HepG2 (cell line): ENCODE data around the gene ALLC. TPM values are rescaled to one million over a fixed set of nuclear protein-coding genes. Genes with fewer than 3 reads are reported as not detected.

Experiments used
- ATAC-seq: fragments of 200-7000 bp; cut with Tn5 transposase; 3 replicates; pipeline ENCODE4 v1.9.1; 2020; ENCODE audit warnings: mild to moderate bottlenecking, moderate library complexity
- BruUV-seq: library from RNA; stranded (reverse); fragments of 400-500 nt; replicated peaks from 2 replicates; lab custom pipeline; 2021; lab: Mats Ljungman, UMichigan
- CTCF ChIA-PET: fragments of 300-600 bp; formaldehyde crosslinking; extraction: SDS; loops from one replicate; lab custom pipeline; 2021; ENCODE audit warnings: low total read pairs, inconsistent platforms, low intra/inter-chr PET ratio; lab: Yijun Ruan, JAX
- POLR2A ChIA-PET: fragments of 350-600 bp; sonication (Branson Sonifier 250); formaldehyde crosslinking; loops from one replicate; lab custom pipeline; 2020; ENCODE audit warnings: antibody characterized with exemption, inconsistent platforms; lab: Yijun Ruan, JAX
- DNase-seq: peaks from one replicate; pipeline ENCODE4 v3.0.0-alpha.2; 2015; ENCODE audit warnings: low spot score
- FAIRE-seq: peaks from 3 replicates; lab custom pipeline; 2011; peaks lifted over from hg19 to GRCh38; lab: Jason Lieb, UNC
- H2AFZ ChIP-seq: one replicate; pipeline ENCODE4 v1.6.1; 2011; ENCODE audit warnings: low read length, inconsistent platforms
- H3K27ac ChIP-seq: fragments of 300-600 bp; 3 replicates; pipeline ENCODE4 v1.8.0; 2011; ENCODE audit warnings: mixed run types, mild to moderate bottlenecking, mixed read lengths, low read length, inconsistent platforms; ENCODE audit not compliant: insufficient read depth; ENCODE audit errors: extremely low read length
- H3K27me3 ChIP-seq, 2 experiments: fragments of 200-600 bp in 1 of 2; 2 replicates in 1 of 2; 3 replicates in 1 of 2; pipeline versions ENCODE4 v1.6.0 to v1.8.0; 2011; ENCODE audit warnings: low read length in 2 of 2, mild to moderate bottlenecking in 2 of 2, moderate library complexity in 2 of 2, inconsistent platforms in 1 of 2; ENCODE audit not compliant: insufficient read depth in 2 of 2, control insufficient read depth in 1 of 2
- H3K36me3 ChIP-seq, 2 experiments: fragments of 200-600 bp in 1 of 2; replicated peaks in 1 of 2; 2 replicates in 1 of 2; 3 replicates in 1 of 2; pipeline versions ENCODE4 v1.5.1 to v1.8.0; 2011; ENCODE audit warnings: low read length in 2 of 2, inconsistent platforms in 1 of 2; ENCODE audit not compliant: insufficient read depth in 2 of 2, control insufficient read depth in 1 of 2
- H3K4me1 ChIP-seq: 2 replicates; pipeline ENCODE4 v1.5.1; 2012; ENCODE audit warnings: low read length, inconsistent platforms; ENCODE audit not compliant: insufficient read depth
- H3K4me2 ChIP-seq: 2 replicates; pipeline ENCODE4 v1.6.0; 2011; ENCODE audit warnings: low read depth, low read length, inconsistent platforms
- H3K4me3 ChIP-seq, 3 experiments: fragments of 200-600 bp in 1 of 3; sonication (generic), shearing (Covaris generic) in 1 of 3; replicated peaks in 1 of 3; 2 replicates each; pipeline ENCODE4 v1.5.1; 2011 to 2016; ENCODE audit warnings: low read length in 3 of 3, inconsistent platforms in 2 of 3, low read depth in 2 of 3, mild to moderate bottlenecking in 2 of 3, control low read depth in 1 of 3, mixed read lengths in 1 of 3; ENCODE audit not compliant: insufficient read depth in 1 of 3
- H3K79me2 ChIP-seq: one replicate; pipeline ENCODE4 v1.6.1; 2011; ENCODE audit warnings: low read length, inconsistent platforms; ENCODE audit not compliant: insufficient read depth
- H3K9ac ChIP-seq: 2 replicates; pipeline ENCODE4 v1.6.0; 2011; ENCODE audit warnings: mild to moderate bottlenecking, low read depth, low read length, inconsistent platforms; ENCODE audit not compliant: insufficient read depth
- H3K9me3 ChIP-seq: 2 replicates; pipeline ENCODE4 v1.5.1; 2012; ENCODE audit warnings: mild to moderate bottlenecking, low read length
- H4K20me1 ChIP-seq: 2 replicates; pipeline ENCODE4 v1.6.0; 2011; ENCODE audit warnings: inconsistent platforms, mild to moderate bottlenecking, low read length, moderate library complexity; ENCODE audit not compliant: insufficient read depth
- FOXK2 ChIP-seq: fragments of 450-650 bp; IDR thresholded peaks from 2 replicates; pipeline ENCODE4 v1.6.1; 2016
- HNRNPL ChIP-seq: fragments of 200-400 bp; formaldehyde crosslinking; IDR thresholded peaks from 2 replicates; pipeline ENCODE4 v1.6.1; 2017; ENCODE audit warnings: mild to moderate bottlenecking, low read depth, low read length
- IRX3 ChIP-seq: sonication (generic); formaldehyde crosslinking; IDR thresholded peaks from 2 replicates; pipeline ENCODE4 v1.8.1; 2023; ENCODE audit warnings: mild to moderate bottlenecking, low read depth, missing genetic modification reagents, borderline replicate concordance
- MXD4 ChIP-seq: IDR thresholded peaks from 2 replicates; pipeline ENCODE4 v1.6.1; 2016; ENCODE audit warnings: mild to moderate bottlenecking, missing biosample characterization, missing genetic modification reagents
- RAD21 ChIP-seq: fragments of 450-650 bp; formaldehyde crosslinking; IDR thresholded peaks from 2 replicates; pipeline ENCODE4 v1.5.0; 2020; ENCODE audit warnings: mild to moderate bottlenecking
- TAF15 ChIP-seq: fragments of 200-400 bp; formaldehyde crosslinking; IDR thresholded peaks from one replicate; pipeline ENCODE4 v1.6.1; 2018; ENCODE audit warnings: mild to moderate bottlenecking, low read depth, low read length; ENCODE audit not compliant: poor library complexity, severe bottlenecking
- ZNF275 ChIP-seq: sonication (generic); formaldehyde crosslinking; IDR thresholded peaks from 2 replicates; pipeline ENCODE4 v1.8.0; 2022; ENCODE audit warnings: missing genetic modification reagents, mild to moderate bottlenecking, inconsistent platforms, borderline replicate concordance
- ZNF512B ChIP-seq: sonication (generic); formaldehyde crosslinking; IDR thresholded peaks from 2 replicates; pipeline ENCODE4 v1.5.1; 2020; ENCODE audit warnings: missing genetic modification reagents, mild to moderate bottlenecking, borderline replicate concordance
- WGBS: methylation state at CpG from one replicate; pipeline ENCODE4 v1.1.6; 2017; ENCODE audit warnings: low lambda C conversion rate; 5-methylcytosine and 5-hydroxymethylcytosine counted together
- in situ Hi-C: cut with HindIII; loops from 2 replicates; pipeline ENCODE4 v1.10.0; 2017; ENCODE audit warnings: low pct_unique_long_range_greater_than_20kb; ENCODE audit not compliant: extremely low pct_ligation_motif_present
- intact Hi-C: fragments of 100-400 bp; cut with micrococcal nuclease; formaldehyde crosslinking; loops from one replicate; pipeline ENCODE4 v1.10.0; 2022; ENCODE audit not compliant: unreplicated experiment
- polyA plus RNA-seq, 8 experiments: library from polyadenylated mRNA; depleted of rRNA in 3 of 8; stranded (reverse) in 7 of 8; unstranded in 1 of 8; fragments of >200 nt; fragmentation: Illumina TruSeq in 4 of 8; extraction: Trizol in 4 of 8; gene quantifications; 2 replicates each; pipeline versions ENCODE4 v1.2.1 to v1.2.3, GENCODE V29; 2011 to 2016; ENCODE audit warnings: low read depth in 4 of 8, missing spikeins in 1 of 8, mixed read lengths in 1 of 8; ENCODE audit not compliant: insufficient read depth in 1 of 8
- total RNA-seq, 5 experiments: library from RNA; depleted of rRNA; stranded (reverse); fragments of >200 nt; fragmentation: Illumina TruSeq; extraction: Trizol; gene quantifications; 2 replicates each; pipeline ENCODE4 v1.2.3, GENCODE V29; 2016; ENCODE audit warnings: low read depth in 1 of 5

Gene ALLC
- total and polyA plus RNA-seq, 2 of the 13 experiments (the other 11 are each of a cell fraction or from before 2014, with no cell fraction given): 0.08 to 0.11 TPM

GRCh38 chr2:3628800-3629199 is 29.2 kb upstream of the ALLC start (continued):
- no peak for TF ChIP-seq MXD4 (CRISPR knock-in tag)
- TF ChIP-seq RAD21 (CRISPR knock-in tag): peak; percentile 35; the same call in 1 of the 2 replicates
- peak; percentile 76; the same call in 1 of the 2 replicates for TF ChIP-seq HNRNPL
- no peak for TF ChIP-seq FOXK2

- no peaks in the 10 kb centered on the region for H3K36me3 ChIP-seq
- H4K20me1 ChIP-seq: no peaks in the 10 kb centered on the region
- no TSS peak for BruUV-seq
- H3K4me2 ChIP-seq: no peak overlapping the region
- ChIA-PET CTCF (interaction anchor here (2.5 kb wide), 1 partner anchor 20 kb away, joined by 14 read pairs; no protein-coding TSS in a partner anchor), POLR2A (no interaction called here)
- no peak overlapping the region for H3K9ac ChIP-seq
- FAIRE-seq (no peak), DNase-seq (no peak), ATAC-seq (no peak)
- no peaks in the 10 kb centered on the region for H3K9me3 ChIP-seq
- intact Hi-C loops: loop anchor here (5.0 kb wide), 1 partner anchor 943 kb away; no protein-coding TSS in a partner anchor
- H3K27me3 ChIP-seq: peaks cover 3 to 31% of the 10 kb centered on the region in 2 experiments
- H3K4me3 ChIP-seq: no peak overlapping the region
- no peak for TF ChIP-seq ZNF275 (CRISPR knock-in tag)
- no peak for TF ChIP-seq TAF15
- TF ChIP-seq ZNF512B (CRISPR knock-in tag): no peak
- no peak for TF ChIP-seq IRX3 (CRISPR knock-in tag)
- H3K27ac ChIP-seq: no peak overlapping the region
- in situ Hi-C loops: no loop called here
- no peak overlapping the region for H2AFZ ChIP-seq
- no peaks in the 10 kb centered on the region for H3K79me2 ChIP-seq
- peaks cover 15% of the 10 kb centered on the region for H3K4me1 ChIP-seq
- 48% methylated on average over 7 of the region's 7 CpGs for WGBS
These were observed 27.4 kb upstream of the ALLC start for GRCh38 chr2:3630631-3631030.
